Kidney (tissue), 22 donors: ENCODE data around the gene CD52. TPM values are rescaled to one million over a fixed set of nuclear protein-coding genes. Genes with fewer than 3 reads are reported as not detected.

Source experiments
- DNase-seq, 5 donors: peaks; one replicate each; pipeline ENCODE4 v3.0.0-alpha.2; 2013 to 2020
- FAIRE-seq: peaks from 2 replicates; lab custom pipeline; 2012; peaks lifted over from hg19 to GRCh38; lab: Jason Lieb, UNC
- H3K27ac ChIP-seq, 2 donors: one replicate each; pipeline ENCODE4 v1.7.0; 2013; ENCODE audit warnings: low read depth in 2 of 2, low read length in 2 of 2, inconsistent platforms in 1 of 2
- H3K27me3 ChIP-seq: one replicate; pipeline ENCODE4 v1.7.1; 2013; ENCODE audit warnings: low read length, inconsistent platforms; ENCODE audit not compliant: control insufficient read depth, insufficient read depth
- H3K36me3 ChIP-seq, 3 donors: one replicate each; pipeline versions ENCODE4 v1.7.0 to v1.7.1; 2013; ENCODE audit warnings: low read length in 3 of 3, control low read depth in 1 of 3, inconsistent platforms in 1 of 3; ENCODE audit not compliant: insufficient read depth in 3 of 3, control insufficient read depth in 2 of 3
- H3K4me1 ChIP-seq, 3 donors: one replicate each; pipeline versions ENCODE4 v1.7.0 to v1.7.1; 2013; ENCODE audit warnings: low read length in 3 of 3, inconsistent platforms in 1 of 3, low read depth in 1 of 3; ENCODE audit not compliant: control insufficient read depth in 2 of 3, insufficient read depth in 2 of 3
- H3K4me3 ChIP-seq, 3 donors: one replicate each; pipeline versions ENCODE4 v1.7.0 to v1.8.1; 2013; ENCODE audit warnings: low read length in 3 of 3, control low read depth in 1 of 3, inconsistent platforms in 1 of 3
- H3K9ac ChIP-seq, 3 donors: one replicate each; pipeline versions ENCODE4 v1.7.0 to v1.7.1; 2013; ENCODE audit warnings: low read length in 3 of 3, control low read depth in 1 of 3, inconsistent platforms in 1 of 3
- H3K9me3 ChIP-seq, 3 donors: one replicate each; pipeline versions ENCODE4 v1.7.0 to v1.7.1; 2013; ENCODE audit warnings: low read length in 3 of 3, control low read depth in 1 of 3, inconsistent platforms in 1 of 3; ENCODE audit not compliant: control insufficient read depth in 2 of 3, insufficient read depth in 1 of 3
- CTCF ChIP-seq: IDR thresholded peaks from 3 replicates; pipeline ENCODE4 v1.5.1; 2012; ENCODE audit warnings: mild to moderate bottlenecking, moderate library complexity, borderline replicate concordance; ENCODE audit not compliant: insufficient read depth; ENCODE audit errors: extremely low read depth
- intact Hi-C: fragments of 100-400 bp; cut with DNase I; formaldehyde crosslinking; loops from one replicate; pipeline ENCODE4 v1.11.1; 2022
- long read RNA-seq, 10 donors: library from polyadenylated mRNA in 1 of 10; unstranded in 1 of 10; transcript quantifications; one replicate each; pipeline ENCODE4 v2.0.0 and lab custom pipeline, GENCODE V29; 2021 to 2026
- polyA plus RNA-seq: library from polyadenylated mRNA; stranded (reverse); fragments of 350-450 nt; fragmentation: Illumina TruSeq; extraction: RNeasy Lipid Tissue Mini Kit (QIAGEN cat#74804); gene quantifications from one replicate; pipeline ENCODE4 v1.2.3, GENCODE V29; 2014; ENCODE audit warnings: low read depth, low replicate concordance; ENCODE audit not compliant: insufficient read depth
- total RNA-seq: library from RNA; stranded (reverse); fragmentation: NEBNext Ultra II Directional; extraction: Animal tissue kit (Norgen Biotek cat#: 25700); gene quantifications from one replicate; pipeline ENCODE4 v1.2.1, GENCODE V29; 2021
- donor health status: control.
- donor health status: control.
- donor health status: control.
- donor health status: control.
- donor health status: control.
- donor health status: DM: yes; HTN: yes; CAD: no.
- donor health status: Normal renal cell carcinoma (clear cell type).

The CD52 gene
- total RNA-seq = 30.8 TPM
- 13.2 TPM for polyA plus RNA-seq
- long read RNA-seq, donor 1, partial matches to known transcripts = 0 of 1 reads
- long read RNA-seq, donor 1, other reads (novel, unspliced or antisense) = 0 of 1 reads
- long read RNA-seq, donor 2, partial matches to known transcripts = 0 of 3 reads
- long read RNA-seq, donor 2, other reads (novel, unspliced or antisense) = 0 of 3 reads
- long read RNA-seq, donor 3, partial matches to known transcripts = 0 of 4 reads
- long read RNA-seq, donor 3, other reads (novel, unspliced or antisense) = 0 of 4 reads
- long read RNA-seq, donor 4, partial matches to known transcripts = 0 of 4 reads
- long read RNA-seq, donor 4, other reads (novel, unspliced or antisense) = 0 of 4 reads
- long read RNA-seq, donor 5, partial matches to known transcripts = 0 of 2 reads
- long read RNA-seq, donor 5, other reads (novel, unspliced or antisense) = 0 of 2 reads
- long read RNA-seq, donor 6, transcript CD52-201 (2 exons, 468 nt) = major isoform, 12 of 12 reads
- long read RNA-seq, donor 6, partial matches to known transcripts = 0 of 12 reads
- long read RNA-seq, donor 6, other reads (novel, unspliced or antisense) = 0 of 12 reads
- long read RNA-seq, donor 7, transcript CD52-201 (2 exons, 468 nt) = major isoform, 13 of 13 reads
- long read RNA-seq, donor 7, partial matches to known transcripts = 0 of 13 reads
- long read RNA-seq, donor 7, other reads (novel, unspliced or antisense) = 0 of 13 reads
- long read RNA-seq, donor 8, transcript CD52-201 (2 exons, 468 nt) = major isoform, 5 of 5 reads
- long read RNA-seq, donor 8, partial matches to known transcripts = 0 of 5 reads
- long read RNA-seq, donor 8, other reads (novel, unspliced or antisense) = 0 of 5 reads
- long read RNA-seq, donor 9, partial matches to known transcripts = 0 of 4 reads
- long read RNA-seq, donor 9, other reads (novel, unspliced or antisense) = 0 of 4 reads
- long read RNA-seq, donor 10, partial matches to known transcripts = 0 of 1 reads
- long read RNA-seq, donor 10, other reads (novel, unspliced or antisense) = 0 of 1 reads

GRCh38 chr1:26317612-26318337 is at the start of gene CD52:
CD52 (plus strand) TSS chr1:26317958; CDS start chr1:26318018, 60 bp downstream.
- no peak within 1 kb of the TSS for H3K4me3 ChIP-seq
- H3K9me3 ChIP-seq = no peaks in the 10 kb centered on the region
- intact Hi-C loops = no loop called here
- H3K27me3 ChIP-seq = no peaks in the 10 kb centered on the region
- H3K36me3 ChIP-seq = no peaks in the 10 kb centered on the region
- peaks cover 0 to 3% (median 3%) of the 10 kb centered on the region in 3 donors for H3K4me1 ChIP-seq
- FAIRE-seq (no peak), DNase-seq (peak in 1 of 5 donors; percentile 13)
- no peak within 1 kb of the TSS for H3K27ac ChIP-seq
- TF ChIP-seq CTCF = no peak
- H3K9ac ChIP-seq = no peak within 1 kb of the TSS

- peaks cover 0 to 11% (median 3%) of the 10 kb centered on the region in 3 donors for H3K36me3 ChIP-seq
- no peaks in the 10 kb centered on the region for H3K9me3 ChIP-seq
- H3K27me3 ChIP-seq = no peaks in the 10 kb centered on the region
- no peak for TF ChIP-seq CTCF
- H3K4me3 ChIP-seq = no peak overlapping the region
- H3K27ac ChIP-seq = no peak overlapping the region
- no peaks in the 10 kb centered on the region for H3K4me1 ChIP-seq
- FAIRE-seq = no peak
- intact Hi-C loops = no loop called here
- no peak overlapping the region for H3K9ac ChIP-seq
- DNase-seq = no peak
Observed at GRCh38 chr1:26268290-26269197, 49.2 kb upstream of the CD52 start.

- DNase-seq = no peak
Observed at GRCh38 chr1:26269198-26269550, 48.6 kb upstream of the CD52 start.

More at GRCh38 chr1:26269198-26269550, 48.6 kb upstream of the CD52 start:
- Histone ChIP-seq H3K27ac (no peak overlapping the region), H3K9me3 (no peaks in the 10 kb centered on the region), H3K4me1 (no peaks in the 10 kb centered on the region), H3K27me3 (no peaks in the 10 kb centered on the region), H3K4me3 (no peak overlapping the region), H3K36me3 (peaks cover 0 to 11% (median 3%) of the 10 kb centered on the region in 3 donors), H3K9ac (no peak overlapping the region)
- intact Hi-C loops = no loop called here
- TF ChIP-seq CTCF = no peak
- FAIRE-seq = no peak
